GM12878 (cell line): ENCODE data around the gene AMBRA1. TPM values are rescaled to one million over a fixed set of nuclear protein-coding genes. Genes with fewer than 3 reads are reported as not detected.

ENCODE experiments used
- ATAC-seq: fragments of 200-7000 bp; cut with Tn5 transposase; 3 replicates; pipeline ENCODE4 v1.9.1; 2020; ENCODE audit warnings: mild to moderate bottlenecking, moderate library complexity
- BruUV-seq: library from RNA; stranded (reverse); fragments of 400-500 nt; replicated peaks from 2 replicates; lab custom pipeline; 2021; lab: Mats Ljungman, UMichigan
- CTCF ChIA-PET: fragments of 300-600 bp; sonication (Branson Sonifier 250); formaldehyde crosslinking; extraction: SDS; loops from one replicate; lab custom pipeline; 2021; ENCODE audit warnings: inconsistent platforms; lab: Yijun Ruan, JAX
- POLR2A ChIA-PET: fragments of 350-600 bp; formaldehyde crosslinking; extraction: SDS; loops from one replicate; lab custom pipeline; 2021; ENCODE audit warnings: inconsistent platforms; lab: Charles Lee
- RAD21 ChIA-PET: fragments of 300-600 bp; sonication (Branson Sonifier 250); formaldehyde crosslinking; loops from one replicate; lab custom pipeline; 2023; ENCODE audit warnings: antibody characterized with exemption; ENCODE audit not compliant: unreplicated experiment; lab: Charles Lee
- SMC1A ChIA-PET: fragments of 300-600 bp; sonication (Branson Sonifier 250); formaldehyde crosslinking; loops from one replicate; lab custom pipeline; 2023; ENCODE audit not compliant: unreplicated experiment, uncharacterized antibody; lab: Charles Lee
- DNase-seq: peaks from one replicate; pipeline ENCODE4 v3.0.0-alpha.2; 2011; ENCODE audit warnings: low read depth, low spot score
- FAIRE-seq: peaks from 3 replicates; lab custom pipeline; 2011; peaks lifted over from hg19 to GRCh38; lab: Jason Lieb, UNC
- H2AFZ ChIP-seq: 2 replicates; pipeline ENCODE4 v1.6.0; 2011; ENCODE audit warnings: low read depth, low read length, control low read depth; ENCODE audit not compliant: control insufficient read depth
- H3K27ac ChIP-seq: 2 replicates; pipeline ENCODE4 v1.5.1; 2011; ENCODE audit warnings: control low read depth; ENCODE audit not compliant: control insufficient read depth, insufficient read depth
- H3K27me3 ChIP-seq, 2 experiments: replicated peaks in 1 of 2; 2 replicates each; pipeline versions ENCODE4 v1.6.0 to v1.6.1; 2011; ENCODE audit warnings: low read length in 1 of 2; ENCODE audit not compliant: control insufficient read depth in 2 of 2, insufficient read depth in 2 of 2
- H3K36me3 ChIP-seq, 2 experiments: 2 replicates each; pipeline ENCODE4 v1.5.1; 2011; ENCODE audit warnings: low read length in 1 of 2; ENCODE audit not compliant: control insufficient read depth in 2 of 2, insufficient read depth in 2 of 2
- H3K4me1 ChIP-seq: 2 replicates; pipeline ENCODE4 v1.6.1; 2011; ENCODE audit warnings: mild to moderate bottlenecking, low read length, moderate library complexity, mixed read lengths; ENCODE audit not compliant: control insufficient read depth, insufficient read depth
- H3K4me2 ChIP-seq: 2 replicates; pipeline ENCODE4 v1.6.0; 2011; ENCODE audit warnings: control low read depth; ENCODE audit not compliant: control insufficient read depth, insufficient read depth
- H3K4me3 ChIP-seq: fragments of 200-600 bp; sonication (generic); 2 replicates; pipeline ENCODE4 v1.5.1; 2016
- H3K79me2 ChIP-seq: 2 replicates; pipeline ENCODE4 v1.6.0; 2011; ENCODE audit warnings: low read length; ENCODE audit not compliant: control insufficient read depth, insufficient read depth
- H3K9ac ChIP-seq: 2 replicates; pipeline ENCODE4 v1.8.0; 2011; ENCODE audit warnings: low read length, control low read depth, mixed read lengths; ENCODE audit not compliant: control insufficient read depth, insufficient read depth
- H3K9me3 ChIP-seq: replicated peaks from 3 replicates; pipeline ENCODE4 v1.5.1; 2011; ENCODE audit warnings: mild to moderate bottlenecking, low read length; ENCODE audit not compliant: control insufficient read depth, insufficient read depth
- H4K20me1 ChIP-seq: 2 replicates; pipeline ENCODE4 v1.6.0; 2011; ENCODE audit not compliant: control insufficient read depth, insufficient read depth
- ATF7 ChIP-seq: fragments of 450-650 bp; IDR thresholded peaks from 2 replicates; pipeline ENCODE4 v1.6.1; 2016; ENCODE audit warnings: low read depth, mild to moderate bottlenecking
- BCL11A ChIP-seq: IDR thresholded peaks from 2 replicates; pipeline ENCODE4 v1.6.1; 2011; ENCODE audit warnings: low read depth, low read length
- MTA2 ChIP-seq: fragments of 450-650 bp; IDR thresholded peaks from 2 replicates; pipeline ENCODE4 v1.6.1; 2016; ENCODE audit warnings: low read depth, mild to moderate bottlenecking, moderate library complexity
- POLR2A ChIP-seq: IDR thresholded peaks from 2 replicates; pipeline ENCODE4 v1.6.1; 2011; ENCODE audit warnings: low read depth, mild to moderate bottlenecking, low read length
- SMC3 ChIP-seq: IDR thresholded peaks from 2 replicates; pipeline ENCODE4 v1.6.1; 2011; ENCODE audit warnings: low read length, improper control_type of control experiment, borderline replicate concordance
- ZNF687 ChIP-seq: fragments of 450-650 bp; IDR thresholded peaks from 2 replicates; pipeline ENCODE4 v1.6.1; 2017; ENCODE audit warnings: mild to moderate bottlenecking, moderate library complexity
- WGBS: methylation state at CpG from one replicate; pipeline ENCODE4 v1.1.6; 2016; ENCODE audit warnings: low lambda C conversion rate; ENCODE audit not compliant: insufficient replicate concordance, insufficient coverage; ENCODE audit errors: missing lambda C conversion rate; 5-methylcytosine and 5-hydroxymethylcytosine counted together
- in situ Hi-C: fragments of 300-500 bp; cut with MboI; formaldehyde crosslinking; loops from 9 replicates; pipeline ENCODE4 v1.14.3; 2018; ENCODE audit warnings: mixed read lengths
- intact Hi-C: fragments of 100-400 bp; cut with micrococcal nuclease; formaldehyde crosslinking; loops from one replicate; pipeline ENCODE4 v1.14.2; 2022; ENCODE audit not compliant: unreplicated experiment
- polyA plus RNA-seq, 11 experiments: library from polyadenylated mRNA; depleted of rRNA in 4 of 11; unstranded in 6 of 11; stranded (reverse) in 5 of 11; fragments of >200 nt; fragmentation: Nextera tagmentation in 4 of 11; fragmentation: Illumina TruSeq in 1 of 11; extraction: Ambion mirVana in 4 of 11; extraction: Trizol in 1 of 11; gene quantifications; 1 replicate in 1 of 11; 2 replicates in 10 of 11; pipeline versions ENCODE4 v1.2.1 to v1.2.3, GENCODE V29; 2011 to 2016; ENCODE audit warnings: inconsistent platforms in 2 of 11, missing spikeins in 2 of 11, low read depth in 1 of 11
- total RNA-seq, 4 experiments: library from RNA; depleted of rRNA in 3 of 4; stranded (reverse); fragments of >200 nt in 3 of 4; fragmentation: Illumina TruSeq in 1 of 4; extraction: Trizol in 1 of 4; gene quantifications; 2 replicates each; pipeline versions ENCODE4 v1.2.1 to v1.2.3, GENCODE V29; 2013 to 2021

AMBRA1 gene
- total and polyA plus RNA-seq, 10 of the 15 experiments (the other 5 are each of a cell fraction or from before 2014, with no cell fraction given) = 0.57 to 34.3 (median 13.7) TPM

- H3K4me2 ChIP-seq = no peak overlapping the region
- no TSS peak for BruUV-seq
- H3K79me2 ChIP-seq = peaks cover 2% of the 10 kb centered on the region; the same call in 1 of the 2 replicates
- peaks cover 18% of the 10 kb centered on the region for H3K4me1 ChIP-seq
- peak; percentile 26; the same call in 1 of the 2 replicates for TF ChIP-seq ZNF687
- peak; percentile 66; the same call in 1 of the 2 replicates for TF ChIP-seq MTA2
- TF ChIP-seq BCL11A = peak; percentile 51; the same call in 1 of the 2 replicates
- TF ChIP-seq ATF7 = 0 out of 2 replicates have a peak, but pooled peaks have one; percentile 25
- TF ChIP-seq SMC3 = no peak
- no peak for TF ChIP-seq POLR2A
- no peak overlapping the region for H3K4me3 ChIP-seq
- H4K20me1 ChIP-seq = no peaks in the 10 kb centered on the region; the same call in 1 of the 2 replicates
- intact Hi-C loops (loop anchor here (5.0 kb wide), 1 partner anchor 33 kb away; no protein-coding TSS in a partner anchor), in situ Hi-C loops (no loop called here)
- H2AFZ ChIP-seq = no peak overlapping the region
- RAD21 ChIA-PET = interaction anchor here (1.1 to 7.4 kb wide), 10 partner anchors 9 to 99 kb away, joined by 3 to 130 read pairs (median 7); partner anchors contain the start of gene MDK
- no peaks in the 10 kb centered on the region for H3K9me3 ChIP-seq
- CTCF ChIA-PET = interaction anchor here (0.9 to 9.9 kb wide), 6 partner anchors 10 to 90 kb away, joined by 3 to 135 read pairs (median 5); no protein-coding TSS in a partner anchor
- H3K27ac ChIP-seq = no peak overlapping the region
- H3K36me3 ChIP-seq = peaks cover 0 to 3% of the 10 kb centered on the region in 2 experiments; a peak in 2 of 4 replicates
- H3K27me3 ChIP-seq = no peaks in the 10 kb centered on the region
- FAIRE-seq = no peak
- no peak overlapping the region for H3K9ac ChIP-seq
- 100% methylated on average over 2 of the region's 2 CpGs for WGBS
- SMC1A ChIA-PET = interaction anchor here (1.3 to 11.2 kb wide), 9 partner anchors 8 to 51 kb away, joined by 3 to 171 read pairs (median 52); no protein-coding TSS in a partner anchor
- POLR2A ChIA-PET = interaction anchor here (0.6 to 4.9 kb wide), 8 partner anchors 9 to 111 kb away, joined by 3 to 69 read pairs (median 4); no protein-coding TSS in a partner anchor
- DNase-seq = no peak
- no peak for ATAC-seq
These were observed 113.6 kb downstream of the AMBRA1 start for GRCh38 chr11:46480166-46480726.
